NCI-H748 (cell line): ENCODE measurements around the gene TUBA8.
"Not testable (repeated sequence)": the region's sequence is repeated elsewhere in the genome, so short reads cannot be mapped to it uniquely, and the experiment has no call there.

ENCODE experiments used
- DNase-seq: peaks from one replicate; lab custom pipeline; 2025; ENCODE audit not compliant: unreplicated experiment; lab: John Stamatoyannopoulos, UW

Gene TUBA8

GRCh38 chr22:18170284-18170683 is 59.7 kb downstream of the TUBA8 start:
- DNase-seq = not testable (repeated sequence)

GRCh38 chr22:18172203-18172602 is 61.6 kb downstream of the TUBA8 start:
- not testable (repeated sequence) for DNase-seq

- not testable (repeated sequence) for DNase-seq
These were observed 62.2 kb downstream of the TUBA8 start for GRCh38 chr22:18172776-18173175.

- DNase-seq = not testable (repeated sequence)
These were observed 62.8 kb downstream of the TUBA8 start for GRCh38 chr22:18173441-18173840.
